ENCODE measurements around the gene ATE1. TPM values are rescaled to one million over a fixed set of nuclear protein-coding genes. Genes with fewer than 3 reads are reported as not detected.

ATE1 gene
- total and polyA plus RNA-seq, 2 experiments from 2014 or later, result 17.4 to 24.5 TPM

- H2AFZ ChIP-seq, result no peak overlapping the region
- no peaks in the 10 kb centered on the region for H3F3A ChIP-seq (replicated peaks; ENCODE audit: low read depth)
- no peak for DNase-seq (ENCODE audit: low spot score)
- Mint-ChIP-seq H3K4me1 (peaks cover 5% of the 10 kb centered on the region), H3K27me3 (ENCODE audit: insufficient read depth, low read depth, poor library complexity) (peaks cover 3% of the 10 kb centered on the region), H3K36me3 (ENCODE audit: low read depth) (peaks cover 5% of the 10 kb centered on the region), H3K9me3 (peaks cover 18% of the 10 kb centered on the region), H3K27ac (no peak overlapping the region), H3K4me3 (no peak overlapping the region)
- no peaks in the 10 kb centered on the region for H3K9me2 ChIP-seq (ENCODE audit: insufficient read depth)
- no peak overlapping the region for H3K4me3 ChIP-seq
- H3K4me1 ChIP-seq (ENCODE audit: insufficient read depth), result no peaks in the 10 kb centered on the region
- no peaks in the 10 kb centered on the region for H3K27me3 ChIP-seq (ENCODE audit: insufficient read depth)
- TF ChIP-seq, protein P1, sequence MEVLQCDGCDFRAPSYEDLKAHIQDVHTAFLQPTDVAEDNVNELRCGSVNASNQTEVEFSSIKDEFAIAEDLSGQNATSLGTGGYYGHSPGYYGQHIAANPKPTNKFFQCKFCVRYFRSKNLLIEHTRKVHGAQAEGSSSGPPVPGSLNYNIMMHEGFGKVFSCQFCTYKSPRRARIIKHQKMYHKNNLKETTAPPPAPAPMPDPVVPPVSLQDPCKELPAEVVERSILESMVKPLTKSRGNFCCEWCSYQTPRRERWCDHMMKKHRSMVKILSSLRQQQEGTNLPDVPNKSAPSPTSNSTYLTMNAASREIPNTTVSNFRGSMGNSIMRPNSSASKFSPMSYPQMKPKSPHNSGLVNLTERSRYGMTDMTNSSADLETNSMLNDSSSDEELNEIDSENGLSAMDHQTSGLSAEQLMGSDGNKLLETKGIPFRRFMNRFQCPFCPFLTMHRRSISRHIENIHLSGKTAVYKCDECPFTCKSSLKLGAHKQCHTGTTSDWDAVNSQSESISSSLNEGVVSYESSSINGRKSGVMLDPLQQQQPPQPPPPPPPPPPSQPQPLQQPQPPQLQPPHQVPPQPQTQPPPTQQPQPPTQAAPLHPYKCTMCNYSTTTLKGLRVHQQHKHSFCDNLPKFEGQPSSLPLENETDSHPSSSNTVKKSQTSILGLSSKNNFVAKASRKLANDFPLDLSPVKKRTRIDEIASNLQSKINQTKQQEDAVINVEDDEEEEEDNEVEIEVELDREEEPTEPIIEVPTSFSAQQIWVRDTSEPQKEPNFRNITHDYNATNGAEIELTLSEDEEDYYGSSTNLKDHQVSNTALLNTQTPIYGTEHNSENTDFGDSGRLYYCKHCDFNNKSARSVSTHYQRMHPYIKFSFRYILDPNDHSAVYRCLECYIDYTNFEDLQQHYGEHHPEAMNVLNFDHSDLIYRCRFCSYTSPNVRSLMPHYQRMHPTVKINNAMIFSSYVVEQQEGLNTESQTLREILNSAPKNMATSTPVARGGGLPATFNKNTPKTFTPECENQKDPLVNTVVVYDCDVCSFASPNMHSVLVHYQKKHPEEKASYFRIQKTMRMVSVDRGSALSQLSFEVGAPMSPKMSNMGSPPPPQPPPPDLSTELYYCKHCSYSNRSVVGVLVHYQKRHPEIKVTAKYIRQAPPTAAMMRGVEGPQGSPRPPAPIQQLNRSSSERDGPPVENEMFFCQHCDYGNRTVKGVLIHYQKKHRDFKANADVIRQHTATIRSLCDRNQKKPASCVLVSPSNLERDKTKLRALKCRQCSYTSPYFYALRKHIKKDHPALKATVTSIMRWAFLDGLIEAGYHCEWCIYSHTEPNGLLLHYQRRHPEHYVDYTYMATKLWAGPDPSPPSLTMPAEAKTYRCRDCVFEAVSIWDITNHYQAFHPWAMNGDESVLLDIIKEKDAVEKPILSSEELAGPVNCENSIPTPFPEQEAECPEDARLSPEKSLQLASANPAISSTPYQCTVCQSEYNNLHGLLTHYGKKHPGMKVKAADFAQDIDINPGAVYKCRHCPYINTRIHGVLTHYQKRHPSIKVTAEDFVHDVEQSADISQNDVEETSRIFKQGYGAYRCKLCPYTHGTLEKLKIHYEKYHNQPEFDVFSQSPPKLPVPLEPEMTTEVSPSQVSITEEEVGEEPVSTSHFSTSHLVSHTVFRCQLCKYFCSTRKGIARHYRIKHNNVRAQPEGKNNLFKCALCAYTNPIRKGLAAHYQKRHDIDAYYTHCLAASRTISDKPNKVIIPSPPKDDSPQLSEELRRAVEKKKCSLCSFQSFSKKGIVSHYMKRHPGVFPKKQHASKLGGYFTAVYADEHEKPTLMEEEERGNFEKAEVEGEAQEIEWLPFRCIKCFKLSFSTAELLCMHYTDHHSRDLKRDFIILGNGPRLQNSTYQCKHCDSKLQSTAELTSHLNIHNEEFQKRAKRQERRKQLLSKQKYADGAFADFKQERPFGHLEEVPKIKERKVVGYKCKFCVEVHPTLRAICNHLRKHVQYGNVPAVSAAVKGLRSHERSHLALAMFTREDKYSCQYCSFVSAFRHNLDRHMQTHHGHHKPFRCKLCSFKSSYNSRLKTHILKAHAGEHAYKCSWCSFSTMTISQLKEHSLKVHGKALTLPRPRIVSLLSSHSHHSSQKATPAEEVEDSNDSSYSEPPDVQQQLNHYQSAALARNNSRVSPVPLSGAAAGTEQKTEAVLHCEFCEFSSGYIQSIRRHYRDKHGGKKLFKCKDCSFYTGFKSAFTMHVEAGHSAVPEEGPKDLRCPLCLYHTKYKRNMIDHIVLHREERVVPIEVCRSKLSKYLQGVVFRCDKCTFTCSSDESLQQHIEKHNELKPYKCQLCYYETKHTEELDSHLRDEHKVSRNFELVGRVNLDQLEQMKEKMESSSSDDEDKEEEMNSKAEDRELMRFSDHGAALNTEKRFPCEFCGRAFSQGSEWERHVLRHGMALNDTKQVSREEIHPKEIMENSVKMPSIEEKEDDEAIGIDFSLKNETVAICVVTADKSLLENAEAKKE (CRISPR knock-in tag; IDR thresholded peaks at IDR 0.05), result no peak
- TF ChIP-seq EZH2 (IDR thresholded peaks at IDR 0.05; ENCODE audit: low read depth, unreplicated experiment) (no peak), POLR2AphosphoS5 (IDR thresholded peaks at IDR 0.05; ENCODE audit: low read depth) (no peak), CTCF (conservative IDR thresholded peaks at IDR 0.05; ENCODE audit: low read depth in 2 of 2) (no peak), EZH2phosphoT487 (IDR thresholded peaks at IDR 0.05; ENCODE audit: unreplicated experiment) (no peak), REST (IDR thresholded peaks at IDR 0.05; ENCODE audit: unreplicated experiment) (no peak), STAT1 (IDR thresholded peaks at IDR 0.05; ENCODE audit: unreplicated experiment) (no peak), ZNF114 (CRISPR knock-in tag; IDR thresholded peaks at IDR 0.05) (no peak), NANOG (IDR thresholded peaks at IDR 0.05; ENCODE audit: borderline replicate concordance) (no peak), CREB1 (CRISPR knock-in tag; IDR thresholded peaks at IDR 0.05; ENCODE audit: low read depth) (no peak), ZNF331 (CRISPR knock-in tag; IDR thresholded peaks at IDR 0.05; ENCODE audit: low read depth) (no peak), JUNB (IDR thresholded peaks at IDR 0.05; ENCODE audit: unreplicated experiment) (no peak)
- TF ChIP-seq, protein P2, sequence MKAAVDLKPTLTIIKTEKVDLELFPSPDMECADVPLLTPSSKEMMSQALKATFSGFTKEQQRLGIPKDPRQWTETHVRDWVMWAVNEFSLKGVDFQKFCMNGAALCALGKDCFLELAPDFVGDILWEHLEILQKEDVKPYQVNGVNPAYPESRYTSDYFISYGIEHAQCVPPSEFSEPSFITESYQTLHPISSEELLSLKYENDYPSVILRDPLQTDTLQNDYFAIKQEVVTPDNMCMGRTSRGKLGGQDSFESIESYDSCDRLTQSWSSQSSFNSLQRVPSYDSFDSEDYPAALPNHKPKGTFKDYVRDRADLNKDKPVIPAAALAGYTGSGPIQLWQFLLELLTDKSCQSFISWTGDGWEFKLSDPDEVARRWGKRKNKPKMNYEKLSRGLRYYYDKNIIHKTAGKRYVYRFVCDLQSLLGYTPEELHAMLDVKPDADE (IDR thresholded peaks at IDR 0.05), result no peak
- no peaks in the 10 kb centered on the region for H3K79me2 ChIP-seq (replicated peaks; ENCODE audit: insufficient read depth)
- H4K20me1 ChIP-seq (replicated peaks; ENCODE audit: insufficient read depth), result no peaks in the 10 kb centered on the region
- H3K27ac ChIP-seq (ENCODE audit: low read depth), result no peak overlapping the region
- H3K4me2 ChIP-seq, result no peak overlapping the region
- no peak for ATAC-seq
- no peaks in the 10 kb centered on the region for H3K36me3 ChIP-seq (ENCODE audit: insufficient read depth)
Observed at GRCh38 chr10:121722665-121723064, 205.2 kb downstream of the ATE1 start.

All from GM23338 (cell line).